MM.1S (cell line): Measurements from ENCODE around the gene DCAF10.

Experiments used
- DNase-seq: peaks from one replicate; pipeline ENCODE4 v3.0.0-alpha.2; 2015
- H2AFZ ChIP-seq: fragments of 300-600 bp; sonication (generic); 2 replicates; pipeline ENCODE4 v1.6.0; 2016; ENCODE audit warnings: antibody characterized with exemption, low read length
- H3F3A ChIP-seq: fragments of 300-600 bp; sonication (generic); 2 replicates; pipeline ENCODE4 v1.6.1; 2016; ENCODE audit warnings: mild to moderate bottlenecking, antibody characterized with exemption, low read length, moderate library complexity, mixed read lengths; ENCODE audit not compliant: insufficient read depth
- H3K27ac ChIP-seq: fragments of 300-600 bp; sonication (generic); 2 replicates; pipeline ENCODE4 v1.5.1; 2016; ENCODE audit warnings: mild to moderate bottlenecking, low read length
- H3K27me3 ChIP-seq: fragments of 300-600 bp; sonication (generic); replicated peaks from 2 replicates; pipeline ENCODE4 v1.6.0; 2016; ENCODE audit warnings: low read length; ENCODE audit not compliant: insufficient read depth
- H3K36me3 ChIP-seq: fragments of 300-600 bp; sonication (generic); replicated peaks from 2 replicates; pipeline ENCODE4 v1.6.1; 2016; ENCODE audit warnings: mild to moderate bottlenecking, low read length, mixed read lengths; ENCODE audit not compliant: insufficient read depth
- H3K4me1 ChIP-seq: fragments of 300-600 bp; sonication (generic); 2 replicates; pipeline ENCODE4 v1.6.1; 2016; ENCODE audit warnings: low read length, mixed read lengths
- H3K4me2 ChIP-seq: fragments of 300-600 bp; sonication (generic); 2 replicates; pipeline ENCODE4 v1.6.0; 2016; ENCODE audit warnings: low read depth, low read length
- H3K4me3 ChIP-seq: fragments of 300-600 bp; sonication (generic); 2 replicates; pipeline ENCODE4 v1.5.1; 2016; ENCODE audit warnings: low read length, mixed read lengths
- H3K79me2 ChIP-seq: fragments of 300-600 bp; sonication (generic); 2 replicates; pipeline ENCODE4 v1.6.1; 2016; ENCODE audit warnings: mixed run types, low read length, mixed read lengths
- H3K9ac ChIP-seq: fragments of 300-600 bp; sonication (generic); 2 replicates; pipeline ENCODE4 v1.6.1; 2016; ENCODE audit warnings: low read length, mixed read lengths
- H3K9me2 ChIP-seq: fragments of 300-600 bp; sonication (generic); replicated peaks from 2 replicates; pipeline ENCODE4 v1.6.1; 2016; ENCODE audit warnings: mild to moderate bottlenecking, low read length, mixed read lengths; ENCODE audit not compliant: insufficient read depth
- H3K9me3 ChIP-seq: fragments of 300-600 bp; sonication (generic); replicated peaks from 2 replicates; pipeline ENCODE4 v1.6.1; 2016; ENCODE audit warnings: mild to moderate bottlenecking, low read length, mixed read lengths; ENCODE audit not compliant: insufficient read depth
- H4K20me1 ChIP-seq: fragments of 300-600 bp; sonication (generic); 2 replicates; pipeline ENCODE4 v1.6.1; 2016; ENCODE audit warnings: mild to moderate bottlenecking, low read length, moderate library complexity, mixed read lengths; ENCODE audit not compliant: insufficient read depth
- EZH2 ChIP-seq: fragments of 300-600 bp; sonication (generic); optimal IDR thresholded peaks from 2 replicates; pipeline ENCODE3; 2017; ENCODE audit warnings: low read depth, mild to moderate bottlenecking, antibody characterized with exemption, low read length, mixed read lengths
- EZH2phosphoT487 ChIP-seq: fragments of 300-600 bp; sonication (generic); IDR thresholded peaks from 2 replicates; pipeline ENCODE4 v1.6.1; 2018; ENCODE audit warnings: antibody characterized with exemption, low read length
- TF ChIP-seq, protein P1 (sequence below): fragments of 300-600 bp; sonication (generic); IDR thresholded peaks from 2 replicates; pipeline ENCODE4 v1.5.1; 2016; ENCODE audit warnings: antibody characterized with exemption, low read length, mixed read lengths

DCAF10 gene

DNA sequence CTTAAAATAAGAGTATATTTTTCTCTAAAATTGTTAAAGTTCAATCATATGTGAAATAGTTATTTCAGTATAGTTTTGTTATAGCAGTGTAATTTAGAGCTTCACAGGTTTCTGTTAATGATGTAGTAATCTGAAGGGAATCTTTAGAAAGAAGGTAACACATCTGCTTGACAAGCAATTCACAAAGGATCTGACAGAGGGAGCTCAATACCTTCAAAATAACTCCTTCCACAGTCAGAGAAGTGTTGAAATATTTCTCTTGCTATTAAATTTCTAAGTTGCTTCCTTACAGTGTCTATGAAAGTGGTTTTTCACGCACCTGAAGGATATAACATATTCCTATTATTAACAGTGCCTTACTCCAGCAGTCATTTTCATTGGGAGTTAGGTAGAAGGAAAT is 58.4 kb downstream of the DCAF10 start:
- H3K27ac ChIP-seq = no peak overlapping the region
- H3K27me3 ChIP-seq = no peaks in the 10 kb centered on the region
- no peaks in the 10 kb centered on the region for H3K79me2 ChIP-seq
- H3K9me2 ChIP-seq = no peaks in the 10 kb centered on the region
- TF ChIP-seq, protein P1, sequence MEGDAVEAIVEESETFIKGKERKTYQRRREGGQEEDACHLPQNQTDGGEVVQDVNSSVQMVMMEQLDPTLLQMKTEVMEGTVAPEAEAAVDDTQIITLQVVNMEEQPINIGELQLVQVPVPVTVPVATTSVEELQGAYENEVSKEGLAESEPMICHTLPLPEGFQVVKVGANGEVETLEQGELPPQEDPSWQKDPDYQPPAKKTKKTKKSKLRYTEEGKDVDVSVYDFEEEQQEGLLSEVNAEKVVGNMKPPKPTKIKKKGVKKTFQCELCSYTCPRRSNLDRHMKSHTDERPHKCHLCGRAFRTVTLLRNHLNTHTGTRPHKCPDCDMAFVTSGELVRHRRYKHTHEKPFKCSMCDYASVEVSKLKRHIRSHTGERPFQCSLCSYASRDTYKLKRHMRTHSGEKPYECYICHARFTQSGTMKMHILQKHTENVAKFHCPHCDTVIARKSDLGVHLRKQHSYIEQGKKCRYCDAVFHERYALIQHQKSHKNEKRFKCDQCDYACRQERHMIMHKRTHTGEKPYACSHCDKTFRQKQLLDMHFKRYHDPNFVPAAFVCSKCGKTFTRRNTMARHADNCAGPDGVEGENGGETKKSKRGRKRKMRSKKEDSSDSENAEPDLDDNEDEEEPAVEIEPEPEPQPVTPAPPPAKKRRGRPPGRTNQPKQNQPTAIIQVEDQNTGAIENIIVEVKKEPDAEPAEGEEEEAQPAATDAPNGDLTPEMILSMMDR = peak; percentile 16; the same call in 1 of the 2 replicates
- TF ChIP-seq EZH2 = no peak
- H3K9me3 ChIP-seq = no peaks in the 10 kb centered on the region
- H4K20me1 ChIP-seq = no peaks in the 10 kb centered on the region
- no peak overlapping the region for H3K9ac ChIP-seq
- H3F3A ChIP-seq = no peaks in the 10 kb centered on the region
- DNase-seq = no peak
- no peaks in the 10 kb centered on the region; the same call in 1 of the 2 replicates for H3K36me3 ChIP-seq
- no peak overlapping the region for H3K4me3 ChIP-seq
- no peak overlapping the region for H3K4me2 ChIP-seq
- no peak overlapping the region for H2AFZ ChIP-seq
- H3K4me1 ChIP-seq = no peaks in the 10 kb centered on the region

DNA sequence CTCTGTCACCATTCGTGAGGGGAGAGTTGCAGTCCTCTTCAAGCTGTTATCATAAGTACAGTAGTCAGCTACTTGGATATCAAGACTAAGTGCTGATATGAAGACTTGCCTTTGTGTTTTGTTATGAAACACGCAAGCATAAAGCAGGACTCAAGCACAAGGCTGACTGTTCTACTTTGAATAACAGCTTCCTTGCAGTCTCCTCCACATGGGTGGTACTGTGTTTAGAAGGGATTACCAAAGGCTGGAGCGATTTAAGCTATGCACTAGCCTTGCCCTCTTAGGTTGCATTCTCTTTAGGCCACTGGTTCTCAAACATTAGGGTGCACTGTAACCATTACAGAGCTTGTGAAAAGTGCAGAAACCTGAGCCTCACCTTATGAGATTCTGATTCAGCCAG is 61.9 kb downstream of the DCAF10 start:
- H3K4me1 ChIP-seq = no peaks in the 10 kb centered on the region
- H3K36me3 ChIP-seq = no peaks in the 10 kb centered on the region; the same call in 1 of the 2 replicates
- H3F3A ChIP-seq = no peaks in the 10 kb centered on the region
- H3K9me2 ChIP-seq = no peaks in the 10 kb centered on the region
- H3K4me3 ChIP-seq = no peak overlapping the region
- H3K27me3 ChIP-seq = no peaks in the 10 kb centered on the region
- no peaks in the 10 kb centered on the region for H4K20me1 ChIP-seq
- H3K79me2 ChIP-seq = no peaks in the 10 kb centered on the region
- no peaks in the 10 kb centered on the region for H3K9me3 ChIP-seq
- no peak for TF ChIP-seq EZH2phosphoT487
- TF ChIP-seq EZH2 = no peak
- TF ChIP-seq, protein P1 = no peak
- no peak overlapping the region for H3K9ac ChIP-seq
- no peak overlapping the region for H3K27ac ChIP-seq
- no peak for DNase-seq
- no peak overlapping the region for H2AFZ ChIP-seq
- no peak overlapping the region for H3K4me2 ChIP-seq

DNA sequence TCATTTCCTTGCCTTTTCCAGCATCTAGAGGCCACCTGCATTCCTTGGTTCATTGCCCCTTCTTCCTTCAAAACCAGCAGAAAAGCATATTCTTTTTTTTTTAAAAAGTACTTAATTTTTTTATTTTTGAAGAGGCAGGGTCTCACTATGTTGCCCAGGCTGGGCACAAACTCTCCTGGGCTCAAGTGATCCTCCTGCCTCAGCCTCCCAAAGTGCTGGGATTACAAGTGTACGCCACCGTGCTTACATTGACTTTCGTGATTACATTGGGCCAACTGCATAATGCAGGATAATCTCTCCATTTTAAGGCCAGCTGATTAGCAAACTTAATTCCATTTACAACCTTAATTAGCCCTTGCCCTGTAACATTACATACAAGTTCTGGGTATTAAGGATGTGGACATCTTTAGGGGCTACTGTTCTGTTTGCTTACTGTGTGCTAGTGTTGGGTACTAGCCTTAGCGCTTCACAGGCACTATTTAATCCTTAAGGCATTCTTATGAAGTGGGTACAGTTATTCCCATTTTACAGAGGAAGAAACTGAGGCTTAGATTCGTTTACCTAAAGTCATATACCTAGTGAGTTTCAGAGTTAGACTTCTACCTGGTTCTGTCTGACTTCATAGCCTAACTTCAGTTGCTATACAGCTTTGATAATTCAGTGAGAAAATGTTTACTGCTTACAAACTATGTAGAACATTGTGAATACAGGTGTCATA is 69.6 kb downstream of the DCAF10 start:
- H3K79me2 ChIP-seq = no peaks in the 10 kb centered on the region
- no peaks in the 10 kb centered on the region for H3K9me3 ChIP-seq
- no peak overlapping the region for H3K4me2 ChIP-seq
- no peak for TF ChIP-seq EZH2phosphoT487
- TF ChIP-seq, protein P1 = no peak
- no peak for TF ChIP-seq EZH2
- no peak overlapping the region for H3K27ac ChIP-seq
- no peak for DNase-seq
- no peaks in the 10 kb centered on the region for H3K36me3 ChIP-seq
- H3K9ac ChIP-seq = no peak overlapping the region
- no peaks in the 10 kb centered on the region for H3K27me3 ChIP-seq
- H4K20me1 ChIP-seq = no peaks in the 10 kb centered on the region; the same call in 1 of the 2 replicates
- no peaks in the 10 kb centered on the region for H3F3A ChIP-seq
- H3K4me3 ChIP-seq = no peak overlapping the region
- H3K4me1 ChIP-seq = no peaks in the 10 kb centered on the region
- H2AFZ ChIP-seq = no peak overlapping the region
- H3K9me2 ChIP-seq = no peaks in the 10 kb centered on the region
